Kidney epithelial cell (primary cell): ENCODE data around the gene POP5. TPM values are rescaled to one million over a fixed set of nuclear protein-coding genes. Genes with fewer than 3 reads are reported as not detected.
A peak's percentile ranks its signal among the peaks of the same experiment; 100 is the strongest.
"Not testable (repeated sequence)": the region's sequence is repeated elsewhere in the genome, so short reads cannot be mapped to it uniquely, and the experiment has no call there.

Experiments used
- DNase-seq: peaks from one replicate; pipeline ENCODE4 v3.0.0-alpha.2; 2010; ENCODE audit warnings: low read depth
- H3K27me3 ChIP-seq: 2 replicates; pipeline ENCODE4 v1.6.0; 2011; ENCODE audit warnings: low read length; ENCODE audit not compliant: control insufficient read depth, insufficient read depth
- H3K36me3 ChIP-seq: 2 replicates; pipeline ENCODE4 v1.5.1; 2011; ENCODE audit warnings: low read length; ENCODE audit not compliant: control insufficient read depth, insufficient read depth
- H3K4me3 ChIP-seq: 2 replicates; pipeline ENCODE4 v1.5.1; 2011; ENCODE audit warnings: low read depth, mild to moderate bottlenecking, control low read depth, low read length
- CTCF ChIP-seq: IDR thresholded peaks from 2 replicates; pipeline ENCODE4 v1.5.1; 2011; ENCODE audit warnings: mild to moderate bottlenecking, moderate library complexity, low read length, control low read depth, inconsistent platforms; ENCODE audit not compliant: insufficient read depth, poor library complexity, severe bottlenecking
- total RNA-seq: library from RNA; depleted of rRNA; stranded (reverse); fragments of >200 nt; gene quantifications from 2 replicates; pipeline ENCODE4 v1.2.3, GENCODE V29; 2015

Gene POP5
- total RNA-seq, 1 donor from 2014 or later: 47.8 TPM

DNA sequence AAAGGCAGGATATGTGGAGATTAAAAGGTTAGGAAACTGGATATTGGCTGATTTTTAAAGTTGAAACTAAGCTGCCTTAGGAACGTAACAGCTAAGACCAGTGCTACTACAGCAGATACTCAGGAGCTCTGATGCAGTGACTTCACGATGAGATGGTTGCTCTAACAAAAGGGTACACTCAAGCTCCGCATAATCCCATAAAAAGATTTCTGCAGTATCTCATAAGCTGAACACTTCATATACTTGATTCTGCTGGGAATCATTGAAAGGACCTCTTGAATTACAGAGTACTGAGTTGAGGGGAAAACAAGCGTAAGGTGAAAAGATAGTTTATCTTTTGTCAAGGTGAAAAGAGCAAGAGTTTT, 43.4 kb downstream of the POP5 start:
- Histone ChIP-seq H3K36me3 (no peaks in the 10 kb centered on the region), H3K4me3 (no peak overlapping the region), H3K27me3 (no peaks in the 10 kb centered on the region)
- TF ChIP-seq CTCF: no peak
- no peak for DNase-seq

DNA sequence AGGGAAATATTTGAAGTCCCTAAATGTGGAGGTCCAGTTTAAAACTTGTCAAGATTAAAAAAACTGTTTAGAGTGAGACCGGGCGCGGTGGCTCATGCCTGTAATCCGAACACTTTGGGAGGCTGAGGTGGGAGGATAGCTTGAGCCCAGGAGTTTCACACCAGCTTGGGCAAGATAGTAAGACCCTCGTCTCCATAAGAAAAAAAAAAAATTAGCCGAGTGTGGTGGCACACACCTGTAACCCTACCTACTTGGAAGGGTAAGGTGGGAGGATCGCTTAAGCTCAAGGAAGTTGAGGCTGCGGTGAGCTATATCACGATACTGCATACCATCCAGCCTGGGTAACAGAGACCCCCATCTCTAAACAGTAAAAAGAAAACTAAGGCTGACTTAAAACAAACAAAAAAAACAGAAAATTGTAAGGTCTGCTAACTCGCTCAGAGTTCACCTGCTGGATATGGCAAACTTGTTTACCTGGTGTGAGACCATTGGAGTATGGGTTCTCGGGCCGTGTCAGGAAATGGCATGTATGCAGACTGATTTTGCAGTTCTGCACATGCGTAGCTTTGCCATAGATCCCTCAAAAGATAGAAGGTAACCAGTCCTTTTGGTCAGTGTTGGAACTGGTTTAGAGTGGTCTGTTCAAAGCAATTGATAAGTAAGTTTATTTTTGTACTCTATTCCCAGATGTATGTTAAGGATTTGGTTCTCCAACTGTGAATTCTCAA, 45.0 kb downstream of the POP5 start:
- no peak for TF ChIP-seq CTCF
- H3K36me3 ChIP-seq: no peaks in the 10 kb centered on the region
- no peaks in the 10 kb centered on the region for H3K27me3 ChIP-seq
- no peak for DNase-seq
- H3K4me3 ChIP-seq: peak overlapping the region; percentile 84

DNA sequence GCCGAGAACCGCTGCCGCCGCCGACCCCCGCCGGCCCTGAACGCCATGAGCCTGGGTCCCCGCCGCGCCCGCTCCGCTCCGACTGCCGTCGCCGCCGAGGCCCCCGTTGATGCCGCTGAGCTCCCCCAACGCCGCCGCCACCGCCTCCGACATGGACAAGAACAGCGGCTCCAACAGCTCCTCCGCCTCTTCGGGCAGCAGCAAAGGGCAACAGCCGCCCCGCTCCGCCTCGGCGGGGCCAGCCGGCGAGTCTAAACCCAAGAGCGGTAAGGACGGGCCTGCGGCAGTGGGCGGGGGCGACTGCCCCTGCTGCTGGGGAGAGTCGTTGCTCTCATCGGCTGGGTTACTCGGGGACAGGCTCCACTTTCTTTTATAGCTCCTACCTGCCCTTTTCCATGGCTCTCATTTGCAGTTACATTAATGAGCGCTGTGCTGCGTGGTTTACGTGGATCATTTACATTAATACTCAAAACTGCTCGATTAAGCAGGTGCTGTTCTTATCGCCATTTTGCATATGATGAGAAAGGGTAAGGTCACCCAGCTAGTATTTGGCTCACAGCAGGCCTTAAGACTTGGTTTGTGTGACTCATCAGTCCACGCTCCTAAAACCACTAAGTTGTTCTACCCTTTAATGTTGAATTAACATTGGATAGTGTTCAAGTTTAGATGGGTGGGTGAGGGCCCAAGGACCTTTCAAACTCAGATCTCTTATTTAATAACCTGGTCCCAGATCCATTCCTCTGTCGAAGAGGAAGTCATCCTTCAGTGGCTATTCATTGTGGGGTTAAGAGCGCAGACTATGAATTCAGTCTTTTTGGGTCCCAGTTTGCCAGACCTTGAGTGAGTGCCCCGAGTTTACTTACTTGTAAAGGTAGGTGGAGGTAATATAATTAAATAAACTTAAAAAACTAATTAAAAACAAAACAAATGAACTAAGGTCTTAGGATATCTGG, 46.2 kb downstream of the POP5 start:
- no peak for TF ChIP-seq CTCF
- peak; percentile 63 for DNase-seq

DNA sequence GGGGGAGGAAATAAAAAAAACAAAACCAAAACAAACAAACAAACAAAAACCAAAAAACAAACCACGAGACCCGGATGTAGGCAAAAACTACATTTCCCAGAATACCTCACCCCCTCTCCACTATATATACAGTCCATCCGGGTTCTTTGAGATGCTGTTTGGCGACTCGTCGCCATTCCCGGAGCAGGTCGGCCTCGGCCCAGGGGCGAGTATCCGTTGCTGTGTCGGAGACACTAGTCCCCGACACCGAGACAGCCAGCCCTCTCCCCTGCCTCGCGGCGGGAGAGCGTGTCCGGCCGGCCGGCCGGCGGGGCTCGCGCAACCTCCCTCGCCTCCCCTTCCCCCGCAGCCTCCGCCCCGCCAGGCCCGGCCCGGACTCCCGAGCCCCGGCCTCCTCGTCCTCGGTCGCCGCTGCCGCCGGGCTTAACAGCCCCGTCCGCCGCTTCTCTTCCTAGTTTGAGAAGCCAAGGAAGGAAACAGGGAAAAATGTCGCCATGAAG, 46.9 kb downstream of the POP5 start, which contains the start of gene RNF10:
RNF10 (plus strand) TSS at position 154 of the 500 bp plus-strand sequence. CDS start 456 bp downstream, outside the sequence.
- Histone ChIP-seq H3K27me3 (no peaks in the 10 kb centered on the region), H3K4me3 (peak within 1 kb of the TSS; percentile 84), H3K36me3 (no peaks in the 10 kb centered on the region)
- no peak for TF ChIP-seq CTCF
- DNase-seq: peak; percentile 38

More for the DNA sequence above, 46.2 kb downstream of the POP5 start:
- Histone ChIP-seq H3K27me3 (no peaks in the 10 kb centered on the region), H3K36me3 (no peaks in the 10 kb centered on the region), H3K4me3 (peak overlapping the region; percentile 84)

GRCh38 chr12:120532701-120533238, 48.4 kb downstream of the POP5 start:
- no peak for DNase-seq
- Histone ChIP-seq H3K4me3 (no peak overlapping the region), H3K36me3 (no peaks in the 10 kb centered on the region), H3K27me3 (no peaks in the 10 kb centered on the region)
- TF ChIP-seq CTCF: no peak

- H3K36me3 ChIP-seq, DNase-seq, H3K4me3 ChIP-seq, H3K27me3 ChIP-seq: not testable (repeated sequence)
Measured at GRCh38 chr12:120530418-120530761, 50.8 kb downstream of the POP5 start.
